ENCODE measurements around the gene RAC2.

DNA sequence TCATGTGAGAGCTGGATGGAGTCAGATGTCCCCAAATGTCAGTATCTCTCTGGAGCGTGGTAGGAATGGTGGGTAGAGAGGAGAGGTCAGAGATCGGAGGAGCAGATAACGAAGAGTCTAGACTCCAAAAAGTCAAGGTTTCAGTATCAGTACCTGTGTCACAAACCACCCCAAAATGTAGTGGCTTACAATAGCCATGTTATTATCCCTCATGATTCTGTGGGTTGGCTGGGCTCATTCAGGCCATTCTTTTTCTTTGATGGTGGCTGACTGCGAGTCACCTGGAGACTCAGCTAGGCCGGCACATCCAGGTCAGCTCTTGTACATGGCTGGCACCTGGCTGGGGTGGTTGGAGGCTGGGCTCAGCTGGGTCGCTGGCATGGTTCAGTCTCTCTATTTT lies 24.5 kb downstream of the RAC2 start:
- TF ChIP-seq POLR2AphosphoS5 (IDR thresholded peaks at IDR 0.05) (no peak), POLR2A (IDR thresholded peaks at IDR 0.05; ENCODE audit: low read depth) (no peak)

Data from esophagus muscularis mucosa (tissue), 2 donors.